ENCODE data around the gene FOXD4.
"Not testable (repeated sequence)": the region's sequence is repeated elsewhere in the genome, so short reads cannot be mapped to it uniquely, and the experiment has no call there.

The FOXD4 gene

GRCh38 chr9:117995-118467, at the start of gene FOXD4:
FOXD4 (minus strand) TSS chr9:118417; CDS start chr9:118119, 298 bp downstream.
- not testable (repeated sequence) for H3K4me3 ChIP-seq; H3K9me3 ChIP-seq (ENCODE audit: low read depth, low read length); H3K36me3 ChIP-seq (ENCODE audit: insufficient read depth, low read length); H3K9ac ChIP-seq (ENCODE audit: insufficient read length); DNase-seq (ENCODE audit: low read depth, low spot score); H3K27ac ChIP-seq

DNA sequence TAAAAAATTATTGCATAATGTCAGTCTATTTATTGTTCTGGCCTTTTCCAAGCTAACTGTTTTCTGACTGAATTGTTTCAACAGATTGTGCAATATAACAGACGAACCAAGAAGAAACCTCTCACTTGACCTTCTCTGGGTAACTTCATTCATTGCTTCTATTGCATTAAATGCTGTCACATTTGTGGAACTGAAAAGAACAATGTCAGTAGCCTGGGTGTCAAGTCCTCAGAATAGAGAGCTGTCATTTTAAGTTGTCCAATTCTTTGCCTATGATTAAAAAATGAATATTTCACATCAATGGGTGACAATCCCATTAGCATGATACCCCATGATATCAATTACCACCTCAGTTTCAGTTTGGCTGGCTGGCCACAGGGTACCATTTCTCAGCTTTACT, 41.7 kb upstream of the FOXD4 start:
- not testable (repeated sequence) for H3K4me3 ChIP-seq; H3K36me3 ChIP-seq (ENCODE audit: insufficient read depth, low read length); DNase-seq (ENCODE audit: low read depth, low spot score); H3K9ac ChIP-seq (ENCODE audit: insufficient read length); H3K9me3 ChIP-seq (ENCODE audit: low read depth, low read length); H3K27ac ChIP-seq

DNA sequence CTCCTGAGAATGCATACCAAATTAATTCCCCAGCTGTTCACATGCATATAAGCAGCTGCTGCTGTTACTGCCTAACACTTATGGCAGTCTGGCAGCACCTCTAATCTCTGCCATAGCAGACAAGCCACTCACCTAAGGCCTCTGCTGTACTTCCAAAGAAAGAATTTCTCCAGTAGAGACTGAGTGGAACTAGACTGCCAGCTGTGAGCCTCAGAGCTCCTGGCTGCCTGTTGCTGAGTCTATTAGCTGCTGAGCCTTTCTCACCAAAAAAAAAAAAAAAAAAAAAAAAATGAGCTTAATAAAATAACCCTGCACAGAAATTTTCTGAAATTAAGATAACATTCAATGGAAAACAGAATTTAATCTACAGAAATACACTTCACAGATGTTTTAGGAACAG, 33.0 kb upstream of the FOXD4 start:
- DNase-seq (ENCODE audit: low read depth, low spot score); H3K9ac ChIP-seq (ENCODE audit: insufficient read length); H3K4me3 ChIP-seq; H3K27ac ChIP-seq; H3K36me3 ChIP-seq (ENCODE audit: insufficient read depth, low read length); H3K9me3 ChIP-seq (ENCODE audit: low read depth, low read length): not testable (repeated sequence)

GRCh38 chr9:139880-140279, 21.7 kb upstream of the FOXD4 start:
- not testable (repeated sequence) for H3K9ac ChIP-seq (ENCODE audit: insufficient read length); DNase-seq (ENCODE audit: low read depth, low spot score); H3K9me3 ChIP-seq (ENCODE audit: low read depth, low read length); H3K27ac ChIP-seq; H3K4me3 ChIP-seq; H3K36me3 ChIP-seq (ENCODE audit: insufficient read depth, low read length)

GRCh38 chr9:117144-117994, 848 bp downstream of the FOXD4 start:
- H3K27ac ChIP-seq; DNase-seq (ENCODE audit: low read depth, low spot score); H3K9me3 ChIP-seq (ENCODE audit: low read depth, low read length); H3K36me3 ChIP-seq (ENCODE audit: insufficient read depth, low read length); H3K9ac ChIP-seq (ENCODE audit: insufficient read length); H3K4me3 ChIP-seq: not testable (repeated sequence)

GRCh38 chr9:116239-117077, 1.8 kb downstream of the FOXD4 start:
- not testable (repeated sequence) for H3K36me3 ChIP-seq (ENCODE audit: insufficient read depth, low read length); H3K27ac ChIP-seq; DNase-seq (ENCODE audit: low read depth, low spot score); H3K9ac ChIP-seq (ENCODE audit: insufficient read length); H3K9me3 ChIP-seq (ENCODE audit: low read depth, low read length); H3K4me3 ChIP-seq

GRCh38 chr9:115118-115451, 3.1 kb downstream of the FOXD4 start:
- not testable (repeated sequence) for DNase-seq (ENCODE audit: low read depth, low spot score); H3K36me3 ChIP-seq (ENCODE audit: insufficient read depth, low read length); H3K27ac ChIP-seq; H3K9me3 ChIP-seq (ENCODE audit: low read depth, low read length); H3K9ac ChIP-seq (ENCODE audit: insufficient read length)
- H3K4me3 ChIP-seq, result peak overlapping the region; percentile 73; the same call in 1 of the 2 replicates

GRCh38 chr9:114267-115117, 3.7 kb downstream of the FOXD4 start:
- peak overlapping the region; percentile 73 for H3K4me3 ChIP-seq
- H3K9ac ChIP-seq (ENCODE audit: insufficient read length); H3K27ac ChIP-seq; H3K36me3 ChIP-seq (ENCODE audit: insufficient read depth, low read length); DNase-seq (ENCODE audit: low read depth, low spot score); H3K9me3 ChIP-seq (ENCODE audit: low read depth, low read length): not testable (repeated sequence)

DNA sequence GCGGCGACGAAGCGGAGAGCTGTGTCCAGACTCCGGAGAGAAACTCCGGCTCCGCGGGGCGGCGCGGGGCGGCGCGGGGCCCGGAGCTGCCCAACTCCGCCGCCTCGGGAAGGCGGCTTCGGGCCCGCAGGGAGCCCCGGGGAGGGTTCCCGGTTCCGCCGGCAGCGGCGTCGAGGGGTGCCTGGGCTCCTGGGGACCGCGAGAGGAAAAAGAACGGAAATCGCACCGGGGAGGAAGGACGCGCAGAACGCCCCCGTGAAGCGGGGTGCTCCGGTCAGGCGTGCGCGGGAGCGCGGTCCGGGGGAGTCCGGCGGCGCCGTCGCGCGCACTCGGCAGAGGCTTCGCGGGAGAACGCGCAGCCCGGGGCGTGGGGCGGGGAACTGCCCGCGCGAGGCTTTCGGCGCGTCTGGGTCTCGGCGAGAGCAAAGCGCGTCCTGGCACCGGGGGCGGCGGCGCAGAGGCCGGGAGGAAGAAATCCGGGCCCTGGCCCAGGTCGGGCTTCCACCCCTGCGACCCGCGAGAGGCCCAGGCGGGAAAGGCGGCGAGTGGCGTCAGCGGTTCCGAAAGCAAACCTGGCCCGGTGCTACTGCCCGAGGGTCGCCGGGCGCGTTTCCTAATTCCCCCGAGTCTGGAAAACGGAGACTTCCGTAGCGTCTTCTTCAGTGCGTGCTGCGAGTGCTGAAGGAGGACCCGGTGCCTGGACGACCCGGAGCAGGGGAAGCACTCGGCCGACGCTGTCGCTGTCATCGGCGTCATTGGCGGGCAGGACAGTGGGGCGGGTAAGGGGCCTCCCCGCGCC, 4.5 kb downstream of the FOXD4 start:
- not testable (repeated sequence) for H3K36me3 ChIP-seq (ENCODE audit: insufficient read depth, low read length); DNase-seq (ENCODE audit: low read depth, low spot score); H3K9me3 ChIP-seq (ENCODE audit: low read depth, low read length); H3K9ac ChIP-seq (ENCODE audit: insufficient read length); H3K27ac ChIP-seq
- peak; percentile 34 for TF ChIP-seq EZH2 (IDR thresholded peaks at IDR 0.05)
- peak overlapping the region; percentile 73 for H3K4me3 ChIP-seq

- H3K9ac ChIP-seq (ENCODE audit: insufficient read length); H3K36me3 ChIP-seq (ENCODE audit: insufficient read depth, low read length); DNase-seq (ENCODE audit: low read depth, low spot score); H3K27ac ChIP-seq; H3K9me3 ChIP-seq (ENCODE audit: low read depth, low read length): not testable (repeated sequence)
- H3K4me3 ChIP-seq, result peak overlapping the region; percentile 73; the same call in 1 of the 2 replicates
These were observed 5.4 kb downstream of the FOXD4 start for GRCh38 chr9:112589-113467.

DNA sequence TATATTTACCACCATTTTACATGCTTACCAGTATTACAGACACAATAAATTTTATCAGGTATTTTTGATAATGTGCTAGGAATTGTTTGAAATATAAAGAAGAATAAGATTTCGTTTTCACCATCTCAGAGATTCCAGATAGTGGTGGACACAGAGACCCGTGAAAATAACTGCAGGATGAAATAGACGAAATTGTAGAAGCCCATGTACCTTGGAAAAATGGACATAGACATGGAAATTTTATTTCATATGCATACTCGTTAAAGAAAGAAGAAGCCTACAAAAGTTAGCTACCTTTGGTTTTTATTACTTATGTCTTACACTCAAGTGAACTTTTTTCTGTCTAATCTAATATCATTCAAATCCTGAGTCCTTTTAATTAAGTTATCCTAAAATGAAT, 7.5 kb downstream of the FOXD4 start:
- H3K4me3 ChIP-seq; H3K9ac ChIP-seq (ENCODE audit: insufficient read length); H3K36me3 ChIP-seq (ENCODE audit: insufficient read depth, low read length); H3K27ac ChIP-seq; DNase-seq (ENCODE audit: low read depth, low spot score); H3K9me3 ChIP-seq (ENCODE audit: low read depth, low read length): not testable (repeated sequence)

DNA sequence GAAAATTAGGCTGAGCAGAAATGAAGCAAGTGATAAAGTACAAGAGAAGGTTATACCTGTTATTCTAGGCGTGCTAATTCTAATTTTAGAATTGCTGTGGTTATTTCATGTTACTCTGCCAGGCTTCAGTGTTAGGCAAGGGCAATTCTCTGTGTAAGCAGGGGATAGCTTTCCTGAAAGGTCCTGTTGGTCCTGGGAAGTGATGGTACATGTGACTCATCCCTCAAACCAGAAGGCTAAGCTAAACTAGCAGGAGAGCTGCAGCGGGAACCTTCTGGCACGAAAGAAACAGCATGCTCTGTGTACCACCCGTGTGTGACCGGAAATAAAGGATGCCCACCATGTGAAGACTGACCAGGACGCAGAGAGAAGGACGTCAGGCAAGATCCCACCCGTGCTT, 8.7 kb downstream of the FOXD4 start:
- not testable (repeated sequence) for H3K4me3 ChIP-seq; H3K9me3 ChIP-seq (ENCODE audit: low read depth, low read length); H3K27ac ChIP-seq; H3K36me3 ChIP-seq (ENCODE audit: insufficient read depth, low read length); DNase-seq (ENCODE audit: low read depth, low spot score); H3K9ac ChIP-seq (ENCODE audit: insufficient read length)
